Spleen (tissue), 11 donors: ENCODE measurements around the gene FAR2. TPM values are rescaled to one million over a fixed set of nuclear protein-coding genes. Genes with fewer than 3 reads are reported as not detected.

Experiments
- DNase-seq: peaks from one replicate; pipeline ENCODE4 v3.0.0-alpha.2; 2020
- H3K27ac ChIP-seq, 8 donors: fragments of 200-600 bp; sonication (generic) in 7 of 8; 1 replicate in 4 of 8; 2 replicates in 4 of 8; pipeline versions ENCODE4 v1.5.0 to v1.8.0; 2016 to 2021; ENCODE audit warnings: inconsistent platforms in 4 of 8, mild to moderate bottlenecking in 4 of 8, moderate library complexity in 1 of 8
- H3K27me3 ChIP-seq, 7 donors: fragments of 200-600 bp; sonication (generic) in 6 of 7; replicated peaks in 1 of 7; 1 replicate in 4 of 7; 2 replicates in 3 of 7; pipeline versions ENCODE4 v1.5.0 to v1.8.0; 2016 to 2021; ENCODE audit warnings: inconsistent platforms in 3 of 7, mild to moderate bottlenecking in 1 of 7
- H3K36me3 ChIP-seq, 6 donors: fragments of 200-600 bp; sonication (generic) in 5 of 6; 1 replicate in 4 of 6; 2 replicates in 2 of 6; pipeline versions ENCODE4 v1.5.0 to v1.8.0; 2016 to 2021; ENCODE audit warnings: inconsistent platforms in 2 of 6
- H3K4me1 ChIP-seq, 6 donors: fragments of 200-600 bp; sonication (generic) in 5 of 6; 1 replicate in 3 of 6; 2 replicates in 3 of 6; pipeline versions ENCODE4 v1.5.0 to v1.8.0; 2016 to 2021; ENCODE audit warnings: inconsistent platforms in 3 of 6
- H3K4me3 ChIP-seq, 8 donors: fragments of 200-600 bp; sonication (generic) in 7 of 8; 1 replicate in 4 of 8; 2 replicates in 4 of 8; pipeline versions ENCODE4 v1.5.0 to v1.8.0; 2016 to 2021; ENCODE audit warnings: inconsistent platforms in 4 of 8, mild to moderate bottlenecking in 4 of 8, moderate library complexity in 2 of 8
- H3K9me3 ChIP-seq, 8 donors: fragments of 200-600 bp; sonication (generic) in 7 of 8; 1 replicate in 4 of 8; 2 replicates in 4 of 8; pipeline versions ENCODE4 v1.5.0 to v1.8.0; 2016 to 2021; ENCODE audit warnings: inconsistent platforms in 4 of 8
- POLR2A ChIP-seq, 3 donors: fragments of 450-650 bp; IDR thresholded peaks; one replicate each; pipeline ENCODE4 v1.5.1; 2017; ENCODE audit warnings: antibody characterized with exemption in 3 of 3, mild to moderate bottlenecking in 1 of 3
- POLR2AphosphoS5 ChIP-seq, 3 donors: sonication (generic); formaldehyde crosslinking; IDR thresholded peaks; one replicate each; pipeline ENCODE4 v1.5.1; 2017; ENCODE audit warnings: antibody characterized with exemption in 3 of 3
- WGBS, 5 donors: extraction: QIAGEN DNeasy Blood & Tissue Kit in 3 of 5; methylation state at CpG; one replicate each; pipeline versions ENCODE4 v1.1.5 to v1.1.7; 2013 to 2018; 5-methylcytosine and 5-hydroxymethylcytosine counted together
- intact Hi-C: fragments of 100-400 bp; cut with DNase I; formaldehyde crosslinking; loops from one replicate; pipeline ENCODE4 v1.15.0; 2023; ENCODE audit warnings: low total_unique reads
- polyA plus RNA-seq, 3 donors: library from polyadenylated mRNA; stranded (reverse); fragments of 200-250 nt; gene quantifications; one replicate each; pipeline ENCODE4 v1.2.1, GENCODE V29; 2013
- total RNA-seq, 7 donors: library from RNA; depleted of rRNA in 3 of 7; stranded (reverse); fragments of >200 nt in 3 of 7; fragmentation: NEBNext Ultra II Directional in 4 of 7; extraction: Animal tissue kit (Norgen Biotek cat#: 25700) in 4 of 7; gene quantifications; one replicate each; pipeline versions ENCODE4 v1.1.0 to v1.2.1, GENCODE V29; 2016 to 2021
- TF ChIP-seq, protein P1 (sequence below), 11 experiments: fragments of 200-600 bp in 7 of 11; fragments of 450-650 bp in 4 of 11; sonication (generic) in 4 of 11; IDR thresholded peaks in 8 of 11; conservative IDR thresholded peaks in 3 of 11; 1 replicate in 7 of 11; 2 replicates in 4 of 11; pipeline versions ENCODE4 v1.4.0 to v1.8.0; 2016 to 2021; ENCODE audit warnings: antibody characterized with exemption in 11 of 11, inconsistent platforms in 4 of 11, mild to moderate bottlenecking in 1 of 11
- donor health status: healthy with polysubstance abuse.
- donor health status: DM: no; HTN: no; CAD: no; lungs with moderate emphysema.
- donor health status: DM: no; HTN: no; CAD: no.
- donor health status: Bipolar disorder and iron deficiency.
- donor health status: healthy.
- donor health status: DM: no; HTN: no; CAD: no.
- donor health status: DM: yes; HTN: yes; CAD: no.

Gene FAR2
- total and polyA plus RNA-seq, 10 donors = 2.9 to 51.8 (median 29.2) TPM

GRCh38 chr12:29320295-29321085 is 171.4 kb downstream of the FAR2 start:
- no peaks in the 10 kb centered on the region for H3K9me3 ChIP-seq
- peaks cover 0 to 67% (median 10%) of the 10 kb centered on the region in 6 donors for H3K36me3 ChIP-seq
- no peaks in the 10 kb centered on the region for H3K27me3 ChIP-seq
- TF ChIP-seq, protein P1, sequence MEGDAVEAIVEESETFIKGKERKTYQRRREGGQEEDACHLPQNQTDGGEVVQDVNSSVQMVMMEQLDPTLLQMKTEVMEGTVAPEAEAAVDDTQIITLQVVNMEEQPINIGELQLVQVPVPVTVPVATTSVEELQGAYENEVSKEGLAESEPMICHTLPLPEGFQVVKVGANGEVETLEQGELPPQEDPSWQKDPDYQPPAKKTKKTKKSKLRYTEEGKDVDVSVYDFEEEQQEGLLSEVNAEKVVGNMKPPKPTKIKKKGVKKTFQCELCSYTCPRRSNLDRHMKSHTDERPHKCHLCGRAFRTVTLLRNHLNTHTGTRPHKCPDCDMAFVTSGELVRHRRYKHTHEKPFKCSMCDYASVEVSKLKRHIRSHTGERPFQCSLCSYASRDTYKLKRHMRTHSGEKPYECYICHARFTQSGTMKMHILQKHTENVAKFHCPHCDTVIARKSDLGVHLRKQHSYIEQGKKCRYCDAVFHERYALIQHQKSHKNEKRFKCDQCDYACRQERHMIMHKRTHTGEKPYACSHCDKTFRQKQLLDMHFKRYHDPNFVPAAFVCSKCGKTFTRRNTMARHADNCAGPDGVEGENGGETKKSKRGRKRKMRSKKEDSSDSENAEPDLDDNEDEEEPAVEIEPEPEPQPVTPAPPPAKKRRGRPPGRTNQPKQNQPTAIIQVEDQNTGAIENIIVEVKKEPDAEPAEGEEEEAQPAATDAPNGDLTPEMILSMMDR (IDR thresholded peaks at IDR 0.05 in 8 of 11, conservative IDR thresholded peaks at IDR 0.05 in 3 of 11) = no peak
- TF ChIP-seq POLR2A (IDR thresholded peaks at IDR 0.05) (no peak), POLR2AphosphoS5 (IDR thresholded peaks at IDR 0.05) (no peak)
- H3K27ac ChIP-seq = no peak overlapping the region
- intact Hi-C loops = no loop called here
- no peak for DNase-seq
- peaks cover 0 to 9% (median 5%) of the 10 kb centered on the region in 6 donors for H3K4me1 ChIP-seq
- no peak overlapping the region for H3K4me3 ChIP-seq
- 92 to 94% (median 92%) methylated on average over 2 of the region's 2 CpGs for WGBS, 5 donors

DNA sequence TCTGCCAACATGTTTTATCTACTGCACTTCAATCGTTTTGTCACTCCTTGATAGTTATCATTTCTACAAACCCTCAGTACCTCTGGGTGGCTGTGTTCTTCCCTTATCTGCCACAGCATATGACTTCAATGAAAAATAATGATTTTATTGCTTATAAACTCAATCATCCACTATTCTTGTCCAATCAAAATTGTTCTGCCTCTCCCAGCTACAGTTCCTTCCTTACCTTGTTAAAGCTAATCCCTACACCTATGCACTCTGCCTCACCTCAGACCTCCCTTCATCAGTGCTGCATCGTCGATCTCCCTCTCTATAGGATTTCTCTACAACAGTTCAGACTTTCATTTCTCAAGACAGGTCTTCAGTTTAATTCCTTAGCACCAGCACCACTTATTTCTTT is 173.1 kb downstream of the FAR2 start:
- DNase-seq = no peak
- H3K36me3 ChIP-seq = peaks cover 0 to 60% (median 10%) of the 10 kb centered on the region in 6 donors
- TF ChIP-seq POLR2AphosphoS5 (IDR thresholded peaks at IDR 0.05) = no peak
- TF ChIP-seq, protein P1 (IDR thresholded peaks at IDR 0.05 in 8 of 11, conservative IDR thresholded peaks at IDR 0.05 in 3 of 11) = no peak
- TF ChIP-seq POLR2A (IDR thresholded peaks at IDR 0.05) = no peak
- H3K9me3 ChIP-seq = no peaks in the 10 kb centered on the region
- no peaks in the 10 kb centered on the region for H3K27me3 ChIP-seq
- WGBS, 5 donors = 91 to 98% (median 93%) methylated on average over 3 of the region's 3 CpGs
- no peak overlapping the region for H3K27ac ChIP-seq
- intact Hi-C loops = no loop called here
- peaks cover 0 to 9% (median 5%) of the 10 kb centered on the region in 6 donors for H3K4me1 ChIP-seq
- H3K4me3 ChIP-seq = no peak overlapping the region

GRCh38 chr12:29329411-29329810 is 180.3 kb downstream of the FAR2 start:
- intact Hi-C loops = no loop called here
- H3K9me3 ChIP-seq = no peaks in the 10 kb centered on the region
- no peak overlapping the region for H3K4me3 ChIP-seq
- H3K27ac ChIP-seq = no peak overlapping the region
- no peak for DNase-seq
- H3K4me1 ChIP-seq = no peaks in the 10 kb centered on the region
- peaks cover 0 to 42% (median 3%) of the 10 kb centered on the region in 6 donors for H3K36me3 ChIP-seq
- WGBS, 5 donors = 87 to 97% (median 95%) methylated on average over 1 of the region's 1 CpG
- TF ChIP-seq POLR2AphosphoS5 (IDR thresholded peaks at IDR 0.05) (no peak), POLR2A (IDR thresholded peaks at IDR 0.05) (no peak)
- TF ChIP-seq, protein P1 (IDR thresholded peaks at IDR 0.05 in 8 of 11, conservative IDR thresholded peaks at IDR 0.05 in 3 of 11) = no peak
- H3K27me3 ChIP-seq = no peaks in the 10 kb centered on the region

GRCh38 chr12:29333178-29333577 is 184.1 kb downstream of the FAR2 start:
- 0 to 3% (median 0%) methylated on average over 1 of the region's 1 CpG for WGBS, 5 donors
- Histone ChIP-seq H3K27me3 (no peaks in the 10 kb centered on the region), H3K27ac (no peak overlapping the region), H3K4me3 (no peak overlapping the region), H3K36me3 (peaks cover 0 to 79% (median 14%) of the 10 kb centered on the region in 6 donors), H3K4me1 (no peaks in the 10 kb centered on the region), H3K9me3 (no peaks in the 10 kb centered on the region)
- intact Hi-C loops = no loop called here
- TF ChIP-seq POLR2AphosphoS5 (IDR thresholded peaks at IDR 0.05) = no peak
- no peak for TF ChIP-seq POLR2A (IDR thresholded peaks at IDR 0.05)
- TF ChIP-seq, protein P1 (IDR thresholded peaks at IDR 0.05 in 8 of 11, conservative IDR thresholded peaks at IDR 0.05 in 3 of 11) = no peak
- DNase-seq = no peak
